Melanocyte of skin (primary cell): ENCODE measurements around the gene ZNF225. TPM values are rescaled to one million over a fixed set of nuclear protein-coding genes. Genes with fewer than 3 reads are reported as not detected.

Experiments used
- small RNA-seq, 2 donors: library from RNA; depleted of rRNA; stranded (forward); fragments of <200 nt; gene quantifications; one replicate each; pipeline ENCODE3, GENCODE V24; 2012
- total RNA-seq, 2 donors: library from RNA; depleted of rRNA; stranded (reverse); fragments of >200 nt; gene quantifications; 2 replicates each; pipeline ENCODE4 v1.2.3, GENCODE V29; 2012

ZNF225 gene
- total RNA-seq: 1 to 10 TPM; 3.3 to 4.8 TPM

GRCh38 chr19:44113138-44113783 lies at the start of gene ZNF225:
Gene ZNF225, plus strand, starts transcription at chr19:44113399. Its CDS starts 2,429 bp downstream, at chr19:44115828.

GRCh38 chr19:44071824-44072542 lies 41.2 kb upstream of the ZNF225 start, which contains the start of gene ZNF284:
Gene ZNF284, plus strand, starts transcription at chr19:44072159. Its CDS starts 4,231 bp downstream, at chr19:44076390.

GRCh38 chr19:44093931-44094765 lies 19.1 kb upstream of the ZNF225 start, which contains the start of gene ZNF224:
Gene ZNF224, plus strand, starts transcription at chr19:44094361. Its CDS starts 3,513 bp downstream, at chr19:44097874.

GRCh38 chr19:44141191-44142058 lies 28.2 kb downstream of the ZNF225 start, which contains the start of gene ZNF234:
Gene ZNF234, plus strand, starts transcription at chr19:44141554. Its CDS starts 3,079 bp downstream, at chr19:44144633.

GRCh38 chr19:44164673-44165512 lies 51.7 kb downstream of the ZNF225 start, which contains the start of gene ZNF226:
Gene ZNF226, plus strand, starts transcription at chr19:44165100. Its CDS starts 4,981 bp downstream, at chr19:44170081.

Small RNAs within 50 kb of the gene (small RNA-seq; reads per million reads assigned to genes)
- 0 reads per million in 2 donors for gene RNU6-902P

Other genes with a start within 250 kb of the ZNF225 start
- 1 to 10 TPM; 1.3 to 1.4 TPM for gene ZNF404, start 229.4 kb upstream of the ZNF225 start, total RNA-seq
- 10 to 100 TPM; 16.9 to 23.3 TPM for gene ZNF45, start 178.1 kb upstream of the ZNF225 start, total RNA-seq
- gene ZNF221, start 162.2 kb upstream of the ZNF225 start, total RNA-seq: 1 to 10 TPM; 7.9 to 8.0 TPM
- gene ZNF155, start 129.2 kb upstream of the ZNF225 start, total RNA-seq: 1 to 10 TPM; 4.8 to 5.0 TPM
- gene ZNF230, start 110.4 kb upstream of the ZNF225 start, total RNA-seq: 1 to 10 TPM; 3.4 to 4.7 TPM
- 1 to 10 TPM; 5.3 to 7.2 TPM for gene ZNF222, start 88.0 kb upstream of the ZNF225 start, total RNA-seq
- gene ZNF223, start 61.4 kb upstream of the ZNF225 start, total RNA-seq: 1 to 10 TPM; 3.0 to 5.2 TPM
- 1 to 10 TPM; 3.8 to 5.3 TPM for gene ZNF284, start 41.2 kb upstream of the ZNF225 start, total RNA-seq
- 10 to 100 TPM; 23.0 to 28.9 TPM for gene ZNF224, start 19.0 kb upstream of the ZNF225 start, total RNA-seq
- gene ZNF234, start 28.2 kb downstream of the ZNF225 start, total RNA-seq: 10 to 100 TPM; 10.7 to 12.0 TPM
- 10 to 100 TPM; 12.7 to 14.1 TPM for gene ZNF226, start 51.7 kb downstream of the ZNF225 start, total RNA-seq
- gene ZNF227, start 99.1 kb downstream of the ZNF225 start, total RNA-seq: 10 to 100 TPM; 14.5 to 16.3 TPM
- 1 to 10 TPM; 2.3 to 2.4 TPM for gene ZNF233, start 146.5 kb downstream of the ZNF225 start, total RNA-seq
- 1 to 10 TPM; 4.7 to 6.9 TPM for gene ZNF235, start 191.6 kb downstream of the ZNF225 start, total RNA-seq
- gene ZNF112, start 243.3 kb downstream of the ZNF225 start, total RNA-seq: 1 to 10 TPM; 3.8 to 6.0 TPM